ENCODE results near the gene KDELR3. TPM values are rescaled to one million over a fixed set of nuclear protein-coding genes. Genes with fewer than 3 reads are reported as not detected.

Gene KDELR3
- total RNA-seq, 2 experiments from 2014 or later: 0.38 to 0.55 TPM

DNA sequence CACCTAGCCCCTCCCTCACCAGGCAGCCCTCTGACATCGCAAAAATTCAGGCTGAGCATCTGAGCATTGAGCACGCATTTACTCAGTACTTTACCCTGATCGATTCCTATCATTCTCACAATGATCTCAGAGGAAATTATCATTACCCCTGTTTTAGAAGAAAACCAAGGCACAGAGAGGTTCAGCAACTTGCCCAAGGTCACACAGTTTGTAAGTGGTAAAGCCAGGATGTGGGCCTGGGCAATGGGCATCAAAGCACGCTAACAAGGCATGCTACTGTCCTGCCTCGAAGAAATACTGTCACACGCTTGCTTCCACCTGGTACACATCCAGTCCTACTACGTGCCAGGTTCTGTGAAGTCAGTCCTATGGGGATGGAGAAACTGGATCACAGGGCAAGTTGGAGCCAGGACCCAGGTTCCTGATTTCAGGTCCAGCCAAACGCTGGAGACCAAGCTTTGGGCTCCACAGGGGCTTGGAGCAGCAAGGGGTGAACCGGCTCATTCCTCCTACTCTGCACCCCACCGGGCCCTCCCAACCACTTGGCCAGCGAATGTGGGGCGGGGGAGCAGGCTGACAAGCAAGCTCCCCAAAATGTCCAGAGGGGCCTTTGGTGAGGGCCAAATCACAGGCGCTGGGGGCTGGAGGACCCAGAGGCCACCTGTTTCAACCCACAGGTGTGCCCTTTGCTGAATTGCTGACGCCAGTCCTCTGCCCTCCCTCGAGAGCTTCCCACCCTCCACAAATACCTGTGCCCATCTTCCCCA is 31.1 kb upstream of the KDELR3 start:
- CTCF ChIA-PET: no interaction called here
- POLR2A ChIA-PET: no interaction called here

DNA sequence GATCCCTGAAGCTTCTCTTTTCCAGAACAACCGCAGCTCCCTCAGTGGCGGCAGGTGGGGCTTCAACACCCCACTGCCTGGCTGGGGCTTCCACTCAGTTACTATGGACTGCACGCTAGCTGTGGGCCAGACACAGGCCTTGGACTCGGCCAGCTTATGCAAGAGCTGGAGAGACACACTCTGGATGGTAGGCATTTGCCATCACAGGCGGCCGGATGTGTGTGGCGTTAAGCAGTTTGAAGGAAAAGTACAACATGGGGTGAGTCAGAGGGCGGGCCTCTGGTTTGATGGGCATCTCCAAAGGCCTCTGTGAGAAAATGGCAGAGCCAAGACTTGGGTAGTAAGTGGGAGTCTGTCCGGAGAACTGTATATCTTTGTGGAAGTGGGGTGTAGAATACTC is 30.5 kb upstream of the KDELR3 start:
- CTCF ChIA-PET: no interaction called here
- POLR2A ChIA-PET: no interaction called here

DNA sequence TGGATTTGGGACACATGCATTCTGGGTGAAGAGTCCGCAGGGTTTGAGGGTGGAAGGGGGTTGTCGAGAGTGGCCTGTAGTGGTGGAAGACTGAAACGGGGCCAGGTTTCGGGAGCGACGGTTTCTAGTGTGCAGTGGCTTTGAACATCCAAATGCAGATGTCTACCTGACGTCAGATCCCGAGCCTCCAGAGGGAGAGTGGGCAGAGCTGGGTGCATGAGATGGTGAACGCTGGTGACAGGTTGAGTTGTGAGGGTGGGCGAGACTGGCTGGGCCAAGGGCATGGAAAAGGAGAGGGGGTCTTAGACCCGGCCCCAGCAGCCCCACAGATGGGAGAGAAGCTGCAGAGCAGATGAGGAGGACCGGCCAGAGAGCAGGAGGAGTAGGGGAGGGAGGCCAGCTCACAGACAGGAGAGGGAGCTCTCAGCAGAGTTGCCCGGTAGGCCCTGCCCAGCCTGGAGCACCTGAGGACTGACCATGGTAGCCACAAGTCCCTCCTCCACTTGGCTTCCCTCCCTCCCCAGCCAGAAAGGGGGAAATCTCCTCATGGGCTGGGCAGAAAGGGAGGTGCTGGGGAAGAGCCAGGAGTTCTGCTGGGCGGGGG is 27.0 kb upstream of the KDELR3 start:
- ChIA-PET CTCF (interaction anchor here (0.5 kb wide), 1 partner anchor 724 kb away, joined by 3 read pairs; no protein-coding TSS in a partner anchor), POLR2A (no interaction called here)

GRCh38 chr22:38441620-38442287 is 26.1 kb upstream of the KDELR3 start:
- CTCF ChIA-PET: no interaction called here

GRCh38 chr22:38442967-38443627 is 24.8 kb upstream of the KDELR3 start:
- POLR2A ChIA-PET: no interaction called here
- CTCF ChIA-PET: interaction anchor here (0.5 kb wide), 1 partner anchor 182 kb away, joined by 3 read pairs; no protein-coding TSS in a partner anchor

More at GRCh38 chr22:38441620-38442287, 26.1 kb upstream of the KDELR3 start:
- POLR2A ChIA-PET: no interaction called here

DNA sequence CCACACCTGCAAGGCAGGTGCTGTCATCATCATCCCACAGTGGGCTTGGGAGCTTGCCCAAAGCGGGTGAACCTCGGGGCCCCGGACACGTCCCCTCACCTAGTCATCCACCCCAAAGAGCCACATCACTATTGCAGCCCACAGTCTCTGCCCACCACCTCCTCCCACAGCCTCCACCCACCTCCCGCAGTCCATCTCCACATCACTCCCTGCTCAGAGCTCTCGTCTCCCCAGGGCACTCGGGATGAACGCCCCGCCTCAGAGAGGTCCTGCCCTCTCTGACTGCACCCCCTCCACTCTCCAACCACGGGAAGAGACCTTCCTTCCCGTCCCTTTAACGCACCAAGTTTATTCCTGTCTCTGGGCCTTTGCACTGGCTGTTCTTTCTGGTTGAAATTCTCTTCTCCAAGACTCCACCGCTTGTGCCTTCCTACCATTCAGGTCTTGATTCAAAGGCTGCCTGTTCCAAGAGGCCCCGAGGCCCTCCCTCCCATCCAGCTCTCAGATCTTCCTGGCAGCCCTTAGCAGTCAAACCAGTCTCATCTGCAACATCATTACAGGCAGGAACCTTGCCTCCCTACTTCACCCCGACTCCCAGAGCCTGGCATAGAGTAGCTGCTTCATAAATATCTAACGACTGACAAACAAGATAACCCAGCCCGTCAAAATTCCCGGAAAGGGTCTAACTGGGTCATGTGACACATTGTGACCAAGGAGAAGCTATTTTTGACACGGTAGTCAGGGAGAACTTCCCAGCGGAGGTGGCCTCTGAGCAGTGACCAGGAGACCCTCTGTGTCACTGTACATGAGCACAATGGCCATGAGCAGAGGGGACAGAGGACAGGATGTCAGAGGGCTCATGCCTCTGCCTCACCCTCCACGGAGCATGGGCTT is 24.0 kb upstream of the KDELR3 start:
- ChIA-PET POLR2A (no interaction called here), CTCF (no interaction called here)

DNA sequence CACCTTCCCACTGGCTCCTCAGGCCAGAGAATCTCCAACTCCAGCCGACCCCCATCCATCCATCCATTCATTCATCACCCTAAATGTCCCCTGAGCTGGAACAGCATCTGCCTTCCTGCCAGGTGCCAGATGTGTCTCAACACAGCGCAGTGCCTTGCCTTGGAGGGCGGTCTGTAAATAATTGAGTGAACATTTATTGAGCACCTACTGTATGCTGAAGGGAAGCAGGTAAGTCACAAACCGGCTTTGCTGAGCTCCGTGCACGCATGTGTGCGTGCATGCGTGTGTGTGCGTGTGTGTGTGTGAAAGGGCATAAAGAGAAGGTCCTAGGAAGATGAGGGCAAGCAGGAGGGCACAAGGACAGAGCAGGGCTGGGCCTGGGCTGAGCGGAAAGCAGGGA is 23.1 kb upstream of the KDELR3 start:
- ChIA-PET CTCF (no interaction called here), POLR2A (no interaction called here)

- ChIA-PET CTCF (no interaction called here), POLR2A (no interaction called here)
These were observed 21.8 kb upstream of the KDELR3 start for GRCh38 chr22:38446018-38446601.

DNA sequence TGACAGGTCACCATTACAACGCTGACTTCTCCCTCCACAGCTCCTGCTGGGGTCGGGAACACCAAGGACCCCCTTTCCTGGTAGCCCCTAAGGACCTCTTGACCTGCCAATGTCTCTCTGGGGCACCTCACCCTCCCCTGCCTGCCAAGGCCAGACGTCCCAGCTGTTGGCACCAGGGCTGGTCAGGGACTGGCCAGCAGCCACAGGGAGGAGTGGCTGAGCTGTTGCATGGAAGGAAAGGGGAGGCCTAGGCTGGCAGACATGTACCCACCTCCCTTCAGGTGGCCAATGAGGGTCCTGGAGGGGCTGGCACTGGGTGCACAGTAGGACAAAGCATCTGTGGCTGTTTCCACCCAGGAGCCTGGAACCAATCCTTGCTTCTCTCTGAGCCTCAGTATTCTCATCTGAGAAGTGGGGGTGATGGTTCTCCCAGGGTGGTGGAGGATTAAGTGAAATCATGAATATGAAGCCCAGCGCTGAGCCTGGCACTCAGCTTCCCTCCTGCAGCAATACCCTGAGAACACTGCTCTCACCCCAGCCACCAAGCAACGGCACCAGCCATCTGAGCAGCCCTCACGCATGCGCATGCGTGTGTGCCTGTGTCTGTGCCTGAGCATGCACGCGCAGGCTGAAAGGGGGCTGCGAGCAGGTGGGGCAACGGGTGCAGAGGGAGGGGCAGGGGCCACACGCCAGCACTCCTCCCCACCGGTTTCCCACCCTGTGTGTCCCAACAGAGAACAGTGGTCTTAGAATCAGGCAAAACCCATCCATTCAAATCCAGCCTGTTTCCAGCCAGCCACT is 18.8 kb upstream of the KDELR3 start:
- ChIA-PET CTCF (interaction anchor here (1.5 kb wide), 1 partner anchor 36 kb away, joined by 3 read pairs; no protein-coding TSS in a partner anchor), POLR2A (no interaction called here)

- CTCF ChIA-PET: interaction anchor here (1.5 kb wide), 1 partner anchor 37 kb away, joined by 3 read pairs; no protein-coding TSS in a partner anchor
- POLR2A ChIA-PET: no interaction called here
These were observed 18.1 kb upstream of the KDELR3 start for GRCh38 chr22:38449776-38450175.

DNA sequence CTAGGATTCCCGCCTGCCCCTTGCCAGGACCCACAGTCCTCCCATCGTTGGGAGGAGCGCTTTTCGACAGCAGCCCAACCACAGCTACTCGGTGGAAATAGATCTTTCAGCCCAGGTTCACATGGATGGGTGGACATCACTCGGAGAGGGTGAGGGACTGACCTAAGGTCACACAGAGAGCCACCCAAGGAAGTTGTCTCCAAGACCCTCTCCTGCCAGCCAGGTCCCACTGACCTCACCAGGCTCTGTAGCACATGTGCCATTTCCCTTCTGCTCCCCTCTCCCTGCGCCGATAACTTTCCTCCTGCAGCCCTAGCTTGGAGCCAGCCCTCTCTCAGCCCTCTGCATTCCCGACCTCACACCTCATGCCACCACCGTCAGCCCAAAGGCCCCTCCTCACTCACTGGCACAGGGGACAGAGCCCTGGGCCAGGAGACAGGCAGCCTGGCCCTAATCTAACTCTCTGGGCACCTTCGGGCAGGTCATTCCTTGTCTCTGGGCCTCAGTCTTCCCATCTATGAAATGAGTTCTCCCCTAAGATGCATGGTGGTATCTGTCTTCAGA is 17.6 kb upstream of the KDELR3 start:
- POLR2A ChIA-PET: no interaction called here
- CTCF ChIA-PET: no interaction called here

DNA sequence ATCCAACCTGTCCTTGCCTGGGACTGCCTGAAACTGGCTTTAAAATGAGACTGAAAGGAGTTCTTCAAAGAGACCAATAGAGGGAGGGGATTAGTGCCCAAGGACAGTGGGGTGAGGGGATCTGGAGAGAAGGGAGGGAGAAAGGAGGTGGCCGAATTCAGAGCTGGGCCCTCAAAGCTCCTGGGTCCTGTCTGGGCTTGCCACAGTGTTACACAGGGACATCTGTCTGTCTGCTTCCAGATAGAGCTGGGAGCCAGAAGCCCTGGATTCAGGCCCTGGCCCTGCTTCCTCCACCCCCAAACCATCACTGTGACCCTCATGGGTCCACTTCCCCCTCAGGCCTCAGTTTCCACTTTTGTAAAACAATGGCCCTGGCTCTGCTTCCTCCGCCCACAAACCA is 16.5 kb upstream of the KDELR3 start:
- CTCF ChIA-PET: no interaction called here

DNA sequence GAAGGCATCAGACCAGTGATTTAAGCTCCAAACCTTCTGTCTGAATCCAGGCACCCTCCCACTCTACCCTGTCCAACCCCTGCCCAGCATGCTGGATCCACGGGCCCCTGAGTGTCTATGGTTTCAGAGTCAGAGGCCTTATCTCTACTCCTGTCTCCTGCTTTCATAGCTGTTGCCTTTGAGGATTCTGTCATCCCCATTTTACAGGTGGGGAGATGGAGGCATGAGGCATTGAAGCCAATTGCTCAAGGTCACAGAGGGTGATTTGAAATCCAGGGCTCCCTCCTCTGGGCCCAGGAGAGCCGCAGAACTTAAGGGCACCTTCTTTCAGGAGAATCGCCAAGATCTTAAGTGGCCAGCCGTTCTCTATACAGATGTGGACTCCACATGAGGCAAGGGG is 16.0 kb upstream of the KDELR3 start:
- ChIA-PET CTCF (no interaction called here), POLR2A (no interaction called here)

More for the DNA sequence above, 16.5 kb upstream of the KDELR3 start:
- POLR2A ChIA-PET: no interaction called here

DNA sequence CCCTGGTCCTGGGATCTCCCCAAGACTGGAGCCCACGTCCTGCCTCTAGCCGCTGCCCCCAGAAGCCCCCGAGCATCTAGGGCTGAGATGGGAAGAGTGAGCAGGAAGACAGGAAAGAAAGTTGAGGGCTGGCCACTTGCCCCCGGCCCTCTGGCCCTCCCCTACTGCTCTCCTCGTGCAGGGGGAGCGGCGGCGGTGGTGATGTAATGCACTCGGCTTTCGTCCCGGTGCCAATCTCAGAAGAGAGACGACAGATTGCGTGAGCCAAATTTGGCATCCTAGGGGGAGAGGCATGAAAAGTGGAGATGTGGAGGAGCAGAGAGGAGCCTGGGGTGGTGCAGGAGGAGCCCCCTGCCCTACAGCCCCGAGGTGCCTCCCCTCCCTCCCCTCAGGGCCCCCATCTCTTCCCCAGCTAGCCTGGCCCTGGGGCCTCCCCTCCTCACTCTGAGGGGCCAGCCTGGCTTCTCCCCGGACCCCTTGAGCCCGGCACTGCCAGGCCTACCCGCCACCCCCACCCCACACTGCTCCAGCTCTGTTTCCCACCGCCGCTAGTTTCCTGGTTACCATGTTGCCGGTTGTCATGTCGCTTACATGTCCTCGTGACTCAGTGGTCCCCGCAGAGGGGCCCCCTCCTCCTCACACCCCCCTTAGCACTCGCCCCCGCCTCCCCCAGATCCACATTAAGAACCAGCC is 15.4 kb upstream of the KDELR3 start:
- CTCF ChIA-PET: no interaction called here

GRCh38 chr22:38453066-38453672 is 14.7 kb upstream of the KDELR3 start:
- ChIA-PET CTCF (interaction anchor here (1.7 kb wide), 1 partner anchor 119 kb away, joined by 3 read pairs; no protein-coding TSS in a partner anchor), POLR2A (no interaction called here)

More for the DNA sequence above, 15.4 kb upstream of the KDELR3 start:
- POLR2A ChIA-PET: no interaction called here

- ChIA-PET CTCF (interaction anchor here (1.7 kb wide), 1 partner anchor 119 kb away, joined by 3 read pairs; no protein-coding TSS in a partner anchor), POLR2A (no interaction called here)
These were observed 13.9 kb upstream of the KDELR3 start for GRCh38 chr22:38453996-38454352.
